Pancreas (tissue), 10 donors: ENCODE measurements around the gene PRKCA. TPM values are rescaled to one million over a fixed set of nuclear protein-coding genes. Genes with fewer than 3 reads are reported as not detected.

Experiments used
- ATAC-seq, 4 donors: fragments of 200-7000 bp; cut with Tn5 transposase; one replicate each; pipeline versions ENCODE4 v1.8.0 to v1.9.1; 2020; ENCODE audit warnings: mild to moderate bottlenecking in 4 of 4, moderate library complexity in 4 of 4
- DNase-seq, 6 donors: peaks; one replicate each; pipeline ENCODE4 v3.0.0-alpha.2; 2020
- FAIRE-seq: peaks from 2 replicates; lab custom pipeline; 2012; peaks lifted over from hg19 to GRCh38; lab: Jason Lieb, UNC
- H3K27ac ChIP-seq, 4 donors: fragments of 200-600 bp; sonication (generic); 1 replicate in 3 of 4; 2 replicates in 1 of 4; pipeline versions ENCODE4 v1.5.0 to v1.8.0; 2020
- H3K27me3 ChIP-seq, 4 donors: fragments of 200-600 bp; one replicate each; pipeline ENCODE4 v1.8.0; 2021
- H3K36me3 ChIP-seq, 3 donors: fragments of 200-600 bp; sonication (generic) in 1 of 3; one replicate each; pipeline versions ENCODE4 v1.5.0 to v1.8.0; 2020 to 2021
- H3K4me1 ChIP-seq, 3 donors: fragments of 200-600 bp; one replicate each; pipeline ENCODE4 v1.8.0; 2021
- H3K4me3 ChIP-seq, 4 donors: fragments of 200-600 bp; sonication (generic) in 2 of 4; one replicate each; pipeline versions ENCODE4 v1.5.0 to v1.8.0; 2020 to 2021
- H3K9me3 ChIP-seq, 4 donors: fragments of 200-600 bp; one replicate each; pipeline ENCODE4 v1.8.0; 2021
- CTCF ChIP-seq, 4 donors: fragments of 200-600 bp; sonication (generic) in 3 of 4; IDR thresholded peaks; one replicate each; pipeline versions ENCODE4 v1.5.0 to v1.8.0; 2021; ENCODE audit warnings: antibody characterized with exemption in 4 of 4
- WGBS, 2 donors: extraction: QIAGEN DNeasy Blood & Tissue Kit; methylation state at CpG; one replicate each; pipeline ENCODE4 v1.1.7; 2013; 5-methylcytosine and 5-hydroxymethylcytosine counted together
- intact Hi-C, 3 donors: fragments of 100-400 bp; cut with DNase I; formaldehyde crosslinking; loops; one replicate each; pipeline versions ENCODE4 v1.11.1 to v1.14.2; 2022
- polyA plus RNA-seq, 2 donors: library from polyadenylated mRNA; stranded (reverse); fragments of 200-250 nt; gene quantifications; one replicate each; pipeline ENCODE4 v1.2.3, GENCODE V29; 2013
- total RNA-seq, 6 donors: library from RNA; stranded (reverse); fragmentation: NEBNext Ultra II Directional in 4 of 6; extraction: Animal tissue kit (Norgen Biotek cat#: 25700) in 4 of 6; gene quantifications; one replicate each; pipeline versions ENCODE4 v1.2.1 to v1.2.4, GENCODE V29; 2021 to 2023
- donor health status: healthy with polysubstance abuse.
- donor health status: DM: no; HTN: no; CAD: no; lungs with moderate emphysema.
- donor health status: DM: no; HTN: no; CAD: no.
- donor health status: control.
- donor health status: control.
- donor health status: Bipolar disorder and iron deficiency.
- donor health status: DM: yes; HTN: yes; CAD: no.
- donor health status: DM: no; HTN: no; CAD: no.
- donor health status: DM: no; HTN: no; CAD: no.
- donor health status: DM: yes; HTN: yes; CAD: no.

The PRKCA gene
- total and polyA plus RNA-seq, 8 donors: 3.5 to 22.3 (median 10.2) TPM

- ATAC-seq (no peak), DNase-seq (no peak), FAIRE-seq (no peak)
- intact Hi-C loops: no loop called here
- Histone ChIP-seq H3K4me1 (no peaks in the 10 kb centered on the region), H3K27ac (no peak overlapping the region), H3K27me3 (no peaks in the 10 kb centered on the region), H3K4me3 (no peak overlapping the region), H3K9me3 (no peaks in the 10 kb centered on the region), H3K36me3 (no peaks in the 10 kb centered on the region)
- 83 to 91% methylated on average over 5 of the region's 5 CpGs for WGBS, 2 donors
- TF ChIP-seq CTCF (IDR thresholded peaks at IDR 0.05): no peak
Observed at GRCh38 chr17:66842505-66842904, 540.1 kb downstream of the PRKCA start.

- WGBS, 2 donors: 98% methylated on average over 3 of the region's 3 CpGs
- ATAC-seq: no peak
- FAIRE-seq: no peak
- H3K9me3 ChIP-seq: no peaks in the 10 kb centered on the region
- no peak overlapping the region for H3K4me3 ChIP-seq
- intact Hi-C loops: no loop called here
- TF ChIP-seq CTCF (IDR thresholded peaks at IDR 0.05): no peak
- H3K4me1 ChIP-seq: no peaks in the 10 kb centered on the region
- no peaks in the 10 kb centered on the region for H3K27me3 ChIP-seq
- DNase-seq: no peak
- no peaks in the 10 kb centered on the region for H3K36me3 ChIP-seq
- no peak overlapping the region for H3K27ac ChIP-seq
Observed at GRCh38 chr17:66842959-66843358, 540.5 kb downstream of the PRKCA start.

DNA sequence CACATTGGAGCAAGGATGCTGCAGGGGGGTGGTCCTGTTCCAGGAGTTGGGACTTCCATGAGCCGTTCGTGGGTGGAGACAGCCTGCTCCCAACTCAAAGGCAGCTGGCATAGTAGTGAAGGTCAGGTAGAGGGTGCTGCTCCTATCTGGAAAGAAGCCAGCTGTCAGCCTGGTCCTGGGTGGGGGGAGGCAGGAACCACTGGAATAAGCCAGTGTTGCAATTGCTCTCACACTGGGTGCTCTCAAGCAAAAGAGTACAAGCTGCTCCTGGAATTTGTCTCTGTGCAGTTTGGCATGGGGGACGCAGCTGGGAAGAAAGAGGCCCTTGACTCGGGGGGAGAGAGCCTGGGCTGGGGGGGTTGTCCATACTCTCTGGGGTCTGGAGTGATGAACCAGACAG is 541.2 kb downstream of the PRKCA start:
- Histone ChIP-seq H3K27ac (no peak overlapping the region), H3K36me3 (no peaks in the 10 kb centered on the region), H3K4me1 (no peaks in the 10 kb centered on the region), H3K9me3 (no peaks in the 10 kb centered on the region), H3K4me3 (no peak overlapping the region), H3K27me3 (no peaks in the 10 kb centered on the region)
- intact Hi-C loops: no loop called here
- 48 to 53% methylated on average over 4 of the region's 4 CpGs for WGBS, 2 donors
- FAIRE-seq: no peak
- no peak for DNase-seq
- no peak for TF ChIP-seq CTCF (IDR thresholded peaks at IDR 0.05)
- ATAC-seq: no peak

DNA sequence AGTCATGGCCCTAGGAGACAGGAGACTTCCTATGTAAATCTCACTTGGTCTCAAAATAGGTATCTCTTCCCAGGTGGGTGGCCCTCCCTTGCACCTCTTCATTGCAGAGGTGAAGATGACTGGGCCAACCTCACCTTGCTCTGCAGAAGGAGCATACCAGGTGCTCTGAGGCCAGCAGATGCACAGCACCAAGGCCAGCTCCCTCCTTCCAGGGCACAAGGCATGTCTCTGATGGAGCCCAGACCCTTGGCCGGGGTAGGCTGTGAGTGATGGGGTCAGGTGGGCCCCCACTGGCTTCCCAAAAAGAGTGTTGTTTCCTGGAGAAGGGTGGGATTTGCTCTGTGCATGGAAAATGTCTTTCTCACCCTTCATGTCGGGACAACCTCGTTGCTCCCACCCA is 545.3 kb downstream of the PRKCA start:
- no peak for TF ChIP-seq CTCF (IDR thresholded peaks at IDR 0.05)
- H3K4me1 ChIP-seq: no peaks in the 10 kb centered on the region
- no peak overlapping the region for H3K4me3 ChIP-seq
- ATAC-seq: no peak
- H3K27ac ChIP-seq: no peak overlapping the region
- H3K9me3 ChIP-seq: no peaks in the 10 kb centered on the region
- intact Hi-C loops: no loop called here
- WGBS, 2 donors: 66 to 71% methylated on average over 3 of the region's 3 CpGs
- H3K36me3 ChIP-seq: no peaks in the 10 kb centered on the region
- no peak for DNase-seq
- no peak for FAIRE-seq
- no peaks in the 10 kb centered on the region for H3K27me3 ChIP-seq

DNA sequence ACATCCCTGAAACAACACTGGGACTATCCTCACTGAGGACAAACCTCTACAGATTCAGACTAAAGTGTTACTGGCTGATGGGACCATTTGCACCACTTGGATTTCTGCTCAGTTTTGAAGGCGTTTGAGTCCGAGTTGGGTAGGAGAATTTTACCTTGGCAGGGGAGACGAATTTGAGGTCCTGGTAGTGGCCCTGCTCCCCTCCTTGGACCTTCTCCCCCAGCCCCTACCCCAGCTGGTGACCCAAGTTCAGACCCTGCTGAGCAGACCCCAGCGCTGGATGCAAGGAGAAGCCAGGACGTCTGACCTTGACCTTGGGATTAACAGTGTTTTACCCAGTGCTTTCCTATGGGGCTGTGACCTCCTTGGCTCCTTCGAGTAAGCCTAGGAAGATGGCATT is 546.1 kb downstream of the PRKCA start:
- no peak overlapping the region for H3K27ac ChIP-seq
- intact Hi-C loops: no loop called here
- 76 to 89% methylated on average over 6 of the region's 6 CpGs for WGBS, 2 donors
- no peaks in the 10 kb centered on the region for H3K27me3 ChIP-seq
- ATAC-seq (no peak), FAIRE-seq (no peak), DNase-seq (no peak)
- no peaks in the 10 kb centered on the region for H3K4me1 ChIP-seq
- no peak for TF ChIP-seq CTCF (IDR thresholded peaks at IDR 0.05)
- H3K4me3 ChIP-seq: no peak overlapping the region
- no peaks in the 10 kb centered on the region for H3K9me3 ChIP-seq
- H3K36me3 ChIP-seq: no peaks in the 10 kb centered on the region
